Pancreas (tissue), 10 donors: ENCODE measurements around the gene GLI2. TPM values are rescaled to one million over a fixed set of nuclear protein-coding genes. Genes with fewer than 3 reads are reported as not detected.

Source experiments
- ATAC-seq, 4 donors: fragments of 200-7000 bp; cut with Tn5 transposase; one replicate each; pipeline versions ENCODE4 v1.8.0 to v1.9.1; 2020; ENCODE audit warnings: mild to moderate bottlenecking in 4 of 4, moderate library complexity in 4 of 4
- DNase-seq, 6 donors: peaks; one replicate each; pipeline ENCODE4 v3.0.0-alpha.2; 2020
- FAIRE-seq: peaks from 2 replicates; lab custom pipeline; 2012; peaks lifted over from hg19 to GRCh38; lab: Jason Lieb, UNC
- H3K27ac ChIP-seq, 4 donors: fragments of 200-600 bp; sonication (generic); 1 replicate in 3 of 4; 2 replicates in 1 of 4; pipeline versions ENCODE4 v1.5.0 to v1.8.0; 2020
- H3K27me3 ChIP-seq, 4 donors: fragments of 200-600 bp; one replicate each; pipeline ENCODE4 v1.8.0; 2021
- H3K36me3 ChIP-seq, 3 donors: fragments of 200-600 bp; sonication (generic) in 1 of 3; one replicate each; pipeline versions ENCODE4 v1.5.0 to v1.8.0; 2020 to 2021
- H3K4me1 ChIP-seq, 3 donors: fragments of 200-600 bp; one replicate each; pipeline ENCODE4 v1.8.0; 2021
- H3K4me3 ChIP-seq, 4 donors: fragments of 200-600 bp; sonication (generic) in 2 of 4; one replicate each; pipeline versions ENCODE4 v1.5.0 to v1.8.0; 2020 to 2021
- H3K9me3 ChIP-seq, 4 donors: fragments of 200-600 bp; one replicate each; pipeline ENCODE4 v1.8.0; 2021
- CTCF ChIP-seq, 4 donors: fragments of 200-600 bp; sonication (generic) in 3 of 4; IDR thresholded peaks; one replicate each; pipeline versions ENCODE4 v1.5.0 to v1.8.0; 2021; ENCODE audit warnings: antibody characterized with exemption in 4 of 4
- WGBS, 2 donors: extraction: QIAGEN DNeasy Blood & Tissue Kit; methylation state at CpG; one replicate each; pipeline ENCODE4 v1.1.7; 2013; 5-methylcytosine and 5-hydroxymethylcytosine counted together
- intact Hi-C, 3 donors: fragments of 100-400 bp; cut with DNase I; formaldehyde crosslinking; loops; one replicate each; pipeline versions ENCODE4 v1.11.1 to v1.14.2; 2022
- polyA plus RNA-seq, 2 donors: library from polyadenylated mRNA; stranded (reverse); fragments of 200-250 nt; gene quantifications; one replicate each; pipeline ENCODE4 v1.2.3, GENCODE V29; 2013
- total RNA-seq, 6 donors: library from RNA; stranded (reverse); fragmentation: NEBNext Ultra II Directional in 4 of 6; extraction: Animal tissue kit (Norgen Biotek cat#: 25700) in 4 of 6; gene quantifications; one replicate each; pipeline versions ENCODE4 v1.2.1 to v1.2.4, GENCODE V29; 2021 to 2023
- donor health status: healthy with polysubstance abuse.
- donor health status: DM: no; HTN: no; CAD: no; lungs with moderate emphysema.
- donor health status: DM: no; HTN: no; CAD: no.
- donor health status: control.
- donor health status: control.
- donor health status: Bipolar disorder and iron deficiency.
- donor health status: DM: yes; HTN: yes; CAD: no.
- donor health status: DM: no; HTN: no; CAD: no.
- donor health status: DM: no; HTN: no; CAD: no.
- donor health status: DM: yes; HTN: yes; CAD: no.

Gene GLI2
- total and polyA plus RNA-seq, 8 donors = 0.14 to 3.2 (median 0.53) TPM

DNA sequence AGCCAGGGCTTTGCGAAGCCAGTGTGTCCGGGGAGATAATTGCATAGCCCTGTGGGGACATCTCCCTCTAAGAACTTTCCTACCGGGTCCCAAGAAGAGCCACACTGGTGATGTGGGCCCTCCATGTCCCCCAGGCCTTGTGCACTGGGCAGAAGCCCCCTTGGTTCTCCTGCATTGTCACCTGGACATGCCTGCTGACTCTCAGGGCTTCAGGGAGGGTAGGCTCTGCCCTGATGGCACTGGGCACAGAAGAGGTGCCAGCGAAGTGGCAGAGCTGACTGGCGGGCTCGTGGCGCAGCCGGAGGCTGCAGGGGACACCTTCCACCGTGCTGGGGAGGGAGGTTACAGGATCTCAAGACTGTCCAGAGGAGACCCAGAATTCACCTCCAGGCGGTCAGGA is 28.3 kb downstream of the GLI2 start:
- DNase-seq (peak in 1 of 6 donors; percentile 51), FAIRE-seq (no peak), ATAC-seq (no peak)
- Histone ChIP-seq H3K9me3 (no peaks in the 10 kb centered on the region), H3K27me3 (peaks cover 0 to 4% (median 0%) of the 10 kb centered on the region in 4 donors), H3K4me3 (no peak overlapping the region), H3K27ac (no peak overlapping the region), H3K36me3 (no peaks in the 10 kb centered on the region), H3K4me1 (no peaks in the 10 kb centered on the region)
- TF ChIP-seq CTCF (IDR thresholded peaks at IDR 0.05) = no peak
- intact Hi-C loops = no loop called here
- WGBS, 2 donors = 81 to 89% methylated on average over 10 of the region's 10 CpGs

DNA sequence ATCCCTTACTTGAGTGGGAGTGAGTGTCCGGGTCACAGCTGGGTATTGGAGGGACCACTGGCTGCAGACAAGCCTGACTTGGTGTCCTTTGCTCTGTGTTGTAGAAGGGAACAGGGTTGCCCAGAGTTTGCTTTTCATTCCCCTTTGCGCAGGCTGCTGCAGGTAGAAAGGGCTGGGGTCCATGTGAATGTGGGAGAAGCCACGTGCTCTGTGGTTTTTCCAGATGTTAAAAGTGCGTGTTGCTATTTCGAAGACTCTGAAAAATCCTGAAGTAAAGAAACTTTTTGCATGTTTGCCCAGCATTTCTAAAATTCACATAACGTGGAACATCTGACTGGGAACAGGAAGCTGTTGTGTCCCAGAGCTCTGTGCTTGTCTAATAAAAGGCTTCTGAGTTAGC is 28.8 kb downstream of the GLI2 start:
- 87 to 90% methylated on average over 6 of the region's 6 CpGs for WGBS, 2 donors
- H3K4me1 ChIP-seq = no peaks in the 10 kb centered on the region

GRCh38 chr2:120764991-120765677 is 29.5 kb downstream of the GLI2 start:
- ATAC-seq = no peak
- intact Hi-C loops = no loop called here
- peaks cover 0 to under 1% (median 0%) of the 10 kb centered on the region in 4 donors for H3K27me3 ChIP-seq
- WGBS, 2 donors = 65 to 72% methylated on average over 9 to 11 of the region's 11 CpGs
- no peak overlapping the region for H3K27ac ChIP-seq
- H3K9me3 ChIP-seq = no peaks in the 10 kb centered on the region
- no peak for FAIRE-seq
- peak in 2 of 6 donors; percentile 52 to 58 for DNase-seq
- no peaks in the 10 kb centered on the region for H3K4me1 ChIP-seq
- H3K4me3 ChIP-seq = no peak overlapping the region
- TF ChIP-seq CTCF (IDR thresholded peaks at IDR 0.05) = no peak
- H3K36me3 ChIP-seq = no peaks in the 10 kb centered on the region

More for the DNA sequence above, 28.8 kb downstream of the GLI2 start:
- ATAC-seq (no peak), DNase-seq (peak in 1 of 6 donors; percentile 6), FAIRE-seq (no peak)
- H3K9me3 ChIP-seq = no peaks in the 10 kb centered on the region
- no peak overlapping the region for H3K4me3 ChIP-seq
- peaks cover 0 to 4% (median 0%) of the 10 kb centered on the region in 4 donors for H3K27me3 ChIP-seq
- TF ChIP-seq CTCF (IDR thresholded peaks at IDR 0.05) = no peak
- no peak overlapping the region for H3K27ac ChIP-seq
- intact Hi-C loops = no loop called here
- no peaks in the 10 kb centered on the region for H3K36me3 ChIP-seq

- Histone ChIP-seq H3K27me3 (no peaks in the 10 kb centered on the region), H3K9me3 (no peaks in the 10 kb centered on the region), H3K4me1 (no peaks in the 10 kb centered on the region), H3K36me3 (no peaks in the 10 kb centered on the region), H3K27ac (peak overlapping the region in 1 of 4 donors; percentile 17), H3K4me3 (no peak overlapping the region)
- WGBS, 2 donors = 60 to 67% methylated on average over 27 of the region's 27 CpGs
- peak; percentile 31 to 53 (median 40) for DNase-seq
- no peak for TF ChIP-seq CTCF (IDR thresholded peaks at IDR 0.05)
- ATAC-seq = peak in 3 of 4 donors; percentile 56 to 63 (median 59)
- no peak for FAIRE-seq
- intact Hi-C loops = no loop called here
These were observed 30.2 kb downstream of the GLI2 start for GRCh38 chr2:120765678-120766469.
